HG02870 (cell line): Measurements from ENCODE around the gene QKI.
"Not testable (repeated sequence)": the region's sequence is repeated elsewhere in the genome, so short reads cannot be mapped to it uniquely, and the experiment has no call there.

Source experiments
- ATAC-seq: cut with Tn5 transposase; IDR thresholded peaks from one replicate; pipeline ENCODE4 v1.9.1; 2021; ENCODE audit warnings: mild to moderate bottlenecking, moderate library complexity; ENCODE audit not compliant: unreplicated experiment

Gene QKI

DNA sequence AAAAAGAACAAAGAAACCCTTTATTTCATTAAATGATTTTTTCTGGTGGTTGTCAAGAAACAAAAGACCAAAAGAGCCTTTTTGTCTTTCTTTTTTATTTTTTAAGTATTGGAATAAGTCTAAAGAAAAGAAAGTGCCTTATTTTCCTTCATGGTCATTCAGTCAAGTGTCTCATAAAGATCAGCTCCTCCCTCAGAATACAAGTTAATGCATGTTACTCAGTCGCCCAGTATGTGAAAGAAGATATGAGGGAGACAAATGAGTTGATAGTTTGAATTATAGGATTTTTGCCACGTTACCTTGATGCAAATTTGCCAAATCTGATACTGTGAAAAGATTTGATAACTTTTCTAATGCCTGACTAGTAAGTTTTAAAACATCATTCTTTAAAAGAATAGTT, 157.2 kb downstream of the QKI start:
- no peak for ATAC-seq

DNA sequence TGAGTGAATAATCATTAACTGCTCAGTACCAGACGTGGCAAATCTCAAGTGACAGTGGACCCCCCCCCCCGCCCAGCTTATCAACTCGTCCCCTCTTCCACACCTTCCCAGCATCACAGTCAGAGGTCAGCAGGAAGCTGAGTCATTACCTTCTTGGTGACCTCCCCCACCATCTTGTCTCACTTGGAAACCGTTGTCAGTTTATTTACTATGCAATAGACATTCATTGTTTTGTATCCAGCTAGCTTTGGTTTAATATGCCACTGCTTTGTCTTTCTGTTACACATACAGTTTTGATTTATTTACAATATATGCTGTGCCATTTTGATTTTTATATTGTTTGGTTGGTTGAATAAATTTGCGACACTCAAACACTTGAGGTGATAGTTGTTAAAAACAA, 158.1 kb downstream of the QKI start:
- ATAC-seq = no peak

DNA sequence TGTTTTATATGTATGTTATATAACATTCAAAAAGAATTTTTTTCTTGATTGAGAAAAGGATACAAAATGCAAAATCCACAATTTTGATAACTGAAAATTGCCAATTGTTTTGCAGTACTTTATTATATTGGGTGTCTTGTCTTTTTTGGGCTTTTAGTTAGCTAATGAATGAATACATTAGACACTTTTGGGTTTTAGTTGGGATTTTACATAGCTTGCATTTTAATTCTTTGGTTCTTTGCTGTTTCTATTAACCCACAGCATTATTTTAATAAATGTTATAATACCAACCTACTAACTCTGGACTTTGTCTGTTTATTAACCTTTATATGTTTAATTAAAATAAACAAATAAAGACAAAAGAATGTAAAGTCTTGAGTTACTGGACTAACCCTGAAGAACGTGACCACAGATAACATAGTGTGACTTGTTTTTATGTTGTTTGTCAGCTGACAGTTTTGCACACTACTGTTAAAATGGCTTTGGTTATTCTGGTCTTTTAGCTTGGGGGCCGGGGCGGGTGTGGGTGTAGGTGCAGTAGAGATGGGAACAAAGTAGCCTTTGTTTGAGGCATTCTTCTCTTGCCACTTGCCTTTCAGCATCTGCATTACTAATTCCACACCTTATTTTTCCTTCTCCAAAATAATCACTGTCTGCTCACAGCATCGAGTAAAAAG, 159.1 kb downstream of the QKI start:
- no peak for ATAC-seq

DNA sequence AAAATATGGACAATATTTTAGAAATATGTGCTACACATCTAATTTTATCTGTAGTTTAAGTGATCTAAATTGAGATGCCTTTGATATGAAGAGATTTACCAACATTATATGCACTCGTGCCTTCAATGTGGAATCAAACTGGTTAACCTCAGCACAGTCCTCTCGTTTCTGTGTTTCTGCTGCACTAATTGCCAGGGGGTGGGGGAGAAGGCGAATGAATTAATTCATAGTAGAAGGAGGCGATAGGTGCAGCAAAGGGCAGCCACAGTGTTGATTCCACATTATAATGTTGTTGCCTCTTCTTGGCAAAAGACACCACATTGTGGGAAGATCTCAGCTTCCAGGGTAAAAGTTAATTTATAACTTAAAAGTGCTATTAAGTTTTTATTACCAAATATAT, 161.6 kb downstream of the QKI start:
- no peak for ATAC-seq

DNA sequence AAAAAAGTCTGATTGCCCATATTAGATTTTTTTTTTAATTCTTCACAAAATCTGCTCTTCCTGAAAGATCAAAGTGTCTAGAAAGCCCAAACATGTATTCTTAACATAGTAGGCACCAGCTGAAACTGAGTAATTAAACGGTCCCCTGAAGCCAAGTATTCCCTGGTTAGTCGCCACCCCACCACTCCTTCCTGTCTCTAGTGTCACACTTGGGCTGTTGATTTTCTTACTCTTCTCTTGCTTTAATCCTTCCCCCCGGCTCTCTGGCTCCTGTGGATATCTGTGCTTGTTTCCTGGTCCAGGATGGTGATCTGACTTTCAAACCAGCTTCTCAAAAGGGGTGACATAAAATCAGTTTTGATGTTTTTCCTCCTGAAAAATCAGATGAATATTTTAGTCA, 162.9 kb downstream of the QKI start:
- no peak for ATAC-seq

DNA sequence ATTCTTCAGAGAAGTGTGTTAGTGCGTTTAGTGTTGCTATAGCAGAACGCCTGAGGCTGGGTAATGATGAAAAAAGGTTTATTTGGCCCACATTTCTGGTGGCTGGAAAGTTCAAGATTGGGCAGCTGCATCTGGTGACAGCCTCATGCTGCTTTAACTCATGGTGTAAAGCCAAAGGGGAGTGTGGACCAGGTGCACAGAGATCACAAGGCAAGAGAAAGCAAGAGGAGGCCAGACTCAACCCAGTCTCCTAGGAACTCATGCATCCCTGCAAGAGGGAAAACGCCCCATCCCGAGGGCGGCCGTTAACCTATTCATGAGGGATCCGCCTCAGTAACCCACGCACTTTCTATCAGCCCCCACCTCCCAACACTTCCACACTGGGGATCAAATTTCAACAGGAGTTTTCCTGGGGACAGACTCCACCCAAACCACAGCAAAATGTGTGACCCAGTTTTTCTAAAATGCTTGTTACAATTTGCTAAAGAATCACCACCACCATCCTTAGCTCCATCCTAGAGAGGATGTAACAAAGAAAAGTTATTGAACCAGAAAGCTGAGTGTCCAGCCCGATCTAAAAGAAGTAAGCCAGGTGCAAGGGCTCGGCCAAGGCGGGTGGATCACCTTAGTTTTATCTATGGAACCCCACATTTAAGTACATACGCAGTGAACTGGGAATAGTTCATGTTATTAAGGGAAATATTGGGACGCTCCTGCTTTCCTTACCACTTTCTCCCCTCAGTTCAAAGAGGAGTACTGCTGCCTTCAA, 164.8 kb downstream of the QKI start:
- no peak for ATAC-seq

DNA sequence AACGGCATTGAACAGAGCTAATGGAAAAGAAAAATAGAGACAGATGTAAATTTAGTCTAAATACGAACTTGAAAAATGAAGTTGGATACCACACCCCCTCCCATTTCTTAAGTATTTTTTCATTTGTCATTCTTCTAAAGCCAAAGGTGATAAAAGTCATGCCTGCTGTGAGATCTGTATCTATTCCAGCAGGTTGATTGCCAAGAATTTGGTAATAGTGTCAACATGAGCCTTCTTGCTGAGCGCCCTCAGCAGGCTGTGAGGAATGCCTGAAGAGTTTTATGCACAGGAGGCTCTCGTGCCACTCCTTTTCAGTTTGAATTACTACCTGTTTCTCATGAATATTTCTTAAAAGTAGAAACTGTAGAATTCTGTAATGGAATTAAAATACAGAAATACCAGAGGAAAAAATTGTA, 165.4 kb downstream of the QKI start:
- no peak for ATAC-seq

DNA sequence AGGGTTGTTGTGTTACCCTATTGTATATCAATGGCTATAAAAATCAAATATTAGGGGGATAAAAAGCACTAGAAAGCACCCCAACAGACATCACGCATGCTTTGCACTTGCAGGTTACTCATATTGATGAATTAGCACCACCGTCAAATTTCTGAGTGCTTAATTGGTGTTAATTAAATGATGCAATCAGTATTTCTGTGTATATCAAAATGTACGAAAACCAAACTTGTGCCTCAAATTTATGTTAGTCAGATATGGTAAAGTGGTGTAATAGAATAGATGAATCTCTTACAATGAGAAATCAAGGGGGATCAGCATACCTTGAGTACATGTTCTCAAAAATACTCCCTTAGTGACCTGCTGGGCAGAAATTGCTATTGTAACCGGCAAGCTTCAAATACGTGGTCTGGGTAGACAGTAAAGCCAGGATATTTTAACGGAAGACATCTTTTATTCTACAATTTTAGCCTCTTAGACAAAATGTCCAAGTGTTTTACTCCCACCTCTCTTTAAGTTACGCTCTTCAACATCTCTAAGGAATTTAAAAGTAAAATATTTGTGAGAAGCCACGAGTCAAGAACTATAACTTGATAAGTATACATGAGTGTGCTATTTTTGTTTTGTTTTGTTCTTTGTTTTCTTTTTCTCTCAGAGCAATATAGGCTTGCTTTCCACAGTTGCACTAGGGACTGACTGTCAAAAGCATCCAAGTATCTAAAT, 166.0 kb downstream of the QKI start:
- no peak for ATAC-seq

DNA sequence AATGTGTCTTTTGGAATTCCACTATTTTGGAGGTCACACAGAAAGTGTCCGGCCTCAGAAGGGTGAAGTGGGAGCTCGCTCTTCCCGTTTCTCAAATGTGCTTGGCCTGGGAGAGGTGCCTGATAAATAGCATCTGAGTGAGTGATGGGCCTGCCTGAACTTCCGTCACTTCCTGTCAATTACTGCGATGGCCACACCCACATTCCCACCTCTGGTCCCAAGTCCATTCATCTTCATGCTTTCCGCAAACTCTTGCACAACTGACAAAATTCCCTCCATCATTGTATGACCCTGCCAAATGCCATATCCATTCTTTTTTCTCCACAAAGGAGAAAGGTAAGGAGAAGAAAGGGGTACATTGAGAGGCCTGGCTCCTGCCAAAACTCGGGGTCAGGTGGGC, 169.0 kb downstream of the QKI start:
- no peak for ATAC-seq

DNA sequence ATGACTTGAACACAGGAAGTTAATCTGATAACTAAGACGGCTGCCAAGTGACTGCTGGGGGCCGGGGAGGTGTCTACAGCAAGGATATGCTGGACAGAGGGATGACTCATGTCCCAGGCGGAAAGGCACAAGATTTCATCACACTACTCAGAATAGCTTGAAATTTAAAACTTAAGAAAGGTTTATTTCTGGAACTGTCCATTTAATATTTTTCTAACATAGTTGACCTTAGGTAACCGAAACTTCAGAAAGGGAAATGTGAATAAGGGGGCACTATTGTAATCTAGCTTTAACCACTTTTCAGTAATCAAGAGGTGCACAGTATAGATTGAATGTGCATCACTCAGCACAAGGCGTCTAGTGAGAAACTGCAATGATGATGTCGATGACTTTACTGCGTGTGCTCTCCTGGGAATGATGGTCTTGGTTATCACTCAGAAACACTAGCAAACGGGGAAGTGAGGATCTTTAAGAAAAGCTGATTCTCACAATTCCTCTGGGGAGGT, 171.5 kb downstream of the QKI start:
- no peak for ATAC-seq

DNA sequence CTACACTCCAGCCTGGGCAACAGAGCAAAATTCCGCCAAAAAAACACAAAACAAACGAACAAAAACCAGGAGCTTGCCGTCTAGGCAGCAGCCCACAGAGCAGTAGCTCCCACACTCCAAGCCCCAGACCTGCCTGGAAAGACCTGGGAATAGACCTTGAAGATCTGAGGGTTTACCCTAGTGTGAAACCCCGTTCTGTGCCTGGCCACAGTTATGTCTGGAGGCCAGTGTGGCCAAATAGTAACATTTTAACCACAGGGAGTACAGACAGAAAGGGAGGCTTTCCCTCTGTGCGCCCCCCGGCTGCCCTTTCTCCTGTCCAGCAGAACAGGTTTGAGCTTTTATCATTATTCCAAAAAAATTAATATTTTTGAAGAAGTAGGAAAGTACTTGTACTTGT, 172.4 kb downstream of the QKI start:
- ATAC-seq = no peak

DNA sequence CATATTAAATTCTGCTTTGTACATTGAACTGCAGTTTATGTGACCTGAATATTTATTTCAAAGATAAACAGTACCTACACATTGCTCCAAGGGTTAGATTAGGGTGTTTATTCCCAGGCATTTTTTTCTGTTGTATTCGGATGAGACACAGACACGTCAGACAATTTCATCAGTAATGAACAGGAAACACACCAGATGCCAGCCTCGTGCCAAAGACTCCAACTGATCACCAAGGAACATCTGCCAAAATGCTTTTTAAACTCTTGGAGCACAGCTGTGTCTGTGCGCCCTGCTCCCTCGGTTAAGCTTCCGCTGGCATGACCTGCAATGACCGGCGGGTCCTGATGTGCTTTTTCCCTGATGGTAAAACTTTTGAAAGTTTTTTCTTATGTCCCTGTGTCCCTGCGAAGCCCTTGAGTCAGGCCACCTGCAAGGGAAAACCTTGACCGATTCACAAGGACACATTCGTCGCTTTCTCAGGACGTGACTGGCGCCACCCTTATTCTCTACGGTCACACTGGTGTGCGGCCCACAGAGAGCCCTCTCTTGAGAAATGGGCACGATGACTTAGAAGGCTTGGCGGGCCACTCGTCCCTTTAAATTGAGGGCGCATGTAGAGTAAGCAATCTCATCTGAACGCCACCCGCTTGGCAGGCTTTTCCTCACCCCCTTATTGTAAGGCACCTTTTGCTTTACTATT, 173.9 kb downstream of the QKI start:
- no peak for ATAC-seq

DNA sequence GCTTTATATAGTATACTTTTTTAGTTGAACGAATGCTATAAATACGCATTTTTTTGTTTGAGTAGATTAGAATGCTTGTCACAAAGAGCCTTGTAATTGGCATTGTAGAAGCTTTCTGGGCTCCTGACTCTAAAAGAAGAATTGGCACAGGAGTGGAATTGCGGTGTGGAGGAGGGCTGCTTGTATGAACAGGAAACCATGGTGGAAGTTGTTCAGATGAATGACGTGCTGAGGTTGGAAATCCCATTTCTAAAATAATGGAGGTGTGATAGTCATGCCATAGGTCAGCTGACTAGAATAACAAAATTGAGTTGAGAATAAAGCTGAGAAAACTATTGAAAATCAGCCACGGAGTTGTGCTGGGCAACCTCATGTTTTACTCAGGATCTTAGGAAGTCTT, 174.9 kb downstream of the QKI start:
- no peak for ATAC-seq

DNA sequence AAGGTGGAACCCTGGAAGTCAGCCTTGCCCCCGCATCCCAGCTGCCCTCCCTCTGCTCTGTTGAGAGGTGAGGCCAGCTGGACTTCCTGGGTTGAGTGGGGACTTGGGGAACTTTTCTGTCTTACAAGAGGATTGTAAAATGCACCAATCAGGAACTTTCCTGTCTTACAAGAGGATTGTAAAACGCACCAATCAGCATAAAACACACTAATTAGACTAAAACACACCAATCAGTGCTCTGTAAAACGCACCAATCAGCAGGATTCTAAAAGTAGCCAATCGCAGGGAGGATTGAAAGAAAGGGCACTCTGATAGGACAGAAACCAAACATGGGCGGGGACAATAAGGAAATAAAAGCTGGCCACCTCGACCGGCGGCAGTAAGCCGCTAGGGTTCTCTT, 175.6 kb downstream of the QKI start:
- ATAC-seq = not testable (repeated sequence)

DNA sequence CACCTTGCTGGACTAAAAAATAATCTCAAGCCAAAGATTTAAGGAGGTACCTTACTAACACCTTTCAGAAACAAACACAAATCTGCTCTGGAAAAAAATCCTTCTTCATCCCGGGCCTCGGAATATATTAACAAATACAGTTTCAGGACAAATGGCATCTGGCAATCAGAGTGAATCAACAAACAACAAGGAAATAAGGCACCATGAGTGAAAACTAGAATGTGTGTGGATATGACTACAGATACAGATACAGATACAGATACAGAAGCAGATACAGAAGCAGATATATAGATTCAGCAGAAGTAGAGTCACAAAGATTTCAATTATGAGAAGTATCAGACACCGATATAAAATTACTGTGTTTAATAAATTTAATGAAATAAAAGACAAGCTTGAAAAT, 178.4 kb downstream of the QKI start:
- ATAC-seq = no peak

DNA sequence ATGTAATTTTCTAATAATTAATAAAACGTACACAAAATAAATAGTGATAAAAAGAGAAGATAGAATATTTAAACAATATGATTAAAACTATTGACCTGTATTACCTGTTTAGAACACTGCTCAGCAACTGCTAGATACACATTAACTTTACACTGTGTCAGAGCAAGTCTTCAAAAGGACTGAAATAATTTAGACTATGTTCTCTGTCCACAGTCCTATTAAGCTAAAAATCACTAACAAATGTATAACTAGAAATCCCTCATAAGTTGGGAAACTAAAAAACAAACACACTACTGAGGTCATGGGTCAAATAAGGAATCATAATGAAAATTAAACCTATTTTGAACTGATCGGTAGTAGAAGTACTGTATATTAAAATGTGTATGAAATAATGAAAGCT, 181.7 kb downstream of the QKI start:
- no peak for ATAC-seq

DNA sequence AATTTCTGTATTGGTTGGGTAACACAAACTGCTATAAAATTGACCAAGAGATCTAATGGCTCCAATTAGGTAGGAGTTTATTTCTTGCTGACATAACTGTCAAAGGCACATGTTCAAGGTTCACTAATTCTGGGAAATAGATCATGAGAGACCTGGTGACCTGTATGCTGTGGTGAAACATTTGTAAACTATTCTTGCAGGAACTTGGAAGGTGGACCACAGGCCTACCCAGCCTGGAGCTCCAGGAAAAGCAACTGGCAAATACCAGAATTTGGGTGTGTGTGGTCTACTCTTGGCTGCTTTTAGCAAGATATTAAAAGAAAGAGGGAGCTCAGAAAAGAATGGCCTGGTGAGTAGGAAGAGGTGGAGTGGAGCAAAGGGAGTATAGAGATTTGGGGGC, 184.6 kb downstream of the QKI start:
- no peak for ATAC-seq

DNA sequence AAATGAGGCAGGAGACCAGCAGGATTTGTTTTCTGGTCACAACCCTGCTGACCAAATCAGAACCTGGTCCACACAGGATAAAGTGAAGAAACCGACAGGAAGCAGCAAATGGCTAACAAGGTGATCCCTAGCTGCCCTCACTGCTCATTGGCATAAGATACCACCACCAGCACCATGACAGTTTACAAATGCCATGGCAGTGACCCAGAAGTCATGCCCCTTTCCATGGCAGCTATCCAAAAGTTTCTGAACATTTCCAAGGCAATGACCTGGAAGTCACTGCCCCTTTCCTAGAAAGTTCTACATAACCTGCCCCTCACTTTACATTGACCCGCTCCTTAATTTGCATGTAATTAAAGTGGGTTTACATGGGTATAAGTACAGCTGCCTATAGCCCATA, 185.2 kb downstream of the QKI start:
- ATAC-seq = no peak

DNA sequence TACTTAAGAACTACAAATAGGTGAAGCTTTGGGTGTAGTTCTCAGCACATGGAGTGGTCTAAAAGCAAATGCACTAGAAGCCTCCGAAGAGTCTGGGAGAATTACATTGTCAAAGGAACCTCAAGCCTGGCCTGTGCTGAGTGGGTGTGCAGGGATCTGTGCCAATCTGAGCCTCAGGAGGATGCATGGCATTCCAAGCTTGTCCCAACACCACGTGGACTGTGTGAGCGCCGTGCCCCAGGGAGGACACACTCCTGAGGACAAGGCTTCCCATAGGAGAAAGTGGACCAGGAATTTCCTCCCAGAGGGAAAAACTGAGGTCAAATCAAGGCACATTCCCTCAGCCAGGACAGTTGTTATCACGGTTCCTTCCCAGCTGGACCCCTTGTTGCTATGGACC, 185.8 kb downstream of the QKI start:
- no peak for ATAC-seq

DNA sequence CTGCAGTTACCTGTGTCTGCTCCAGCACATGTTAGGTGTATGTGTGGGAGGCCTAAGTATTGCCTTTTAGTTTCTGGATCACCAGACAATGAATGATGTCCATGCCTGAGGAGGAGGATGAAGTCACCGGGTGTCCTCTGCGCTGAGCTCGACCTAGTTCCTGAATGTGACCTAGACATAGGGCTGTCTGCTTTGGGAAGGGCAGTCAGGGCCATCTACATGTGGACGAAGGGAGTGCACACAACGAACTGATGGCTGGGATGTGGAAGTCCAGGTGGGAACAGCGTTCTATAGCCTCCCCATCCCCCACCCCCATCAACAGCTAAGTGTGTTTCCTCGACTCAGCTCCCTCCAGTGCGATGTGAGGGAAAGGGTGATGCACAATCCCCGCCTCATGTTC, 186.3 kb downstream of the QKI start:
- no peak for ATAC-seq

DNA sequence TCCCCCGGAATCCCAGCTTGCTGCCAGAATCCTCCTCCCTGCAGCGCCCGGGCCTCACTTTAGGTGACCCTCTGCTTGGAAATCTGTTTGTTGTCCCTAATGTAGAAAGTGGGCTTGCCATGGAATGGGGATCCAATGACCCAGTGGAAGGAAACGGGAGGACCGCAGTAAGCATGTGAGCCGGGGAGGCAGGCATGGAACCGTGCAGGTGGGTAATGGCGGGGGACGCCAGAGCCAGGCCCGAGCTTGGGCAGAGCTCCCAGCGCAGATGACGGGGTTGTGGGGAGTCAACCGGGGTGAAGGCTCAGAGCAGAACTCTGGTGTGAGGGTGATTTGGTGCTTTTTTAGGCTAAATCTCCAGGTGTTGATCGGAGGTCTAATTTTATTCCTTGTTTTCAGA, 188.3 kb downstream of the QKI start:
- no peak for ATAC-seq
